MM.1S (cell line): ENCODE results near the gene SLC13A5.
"Not testable (repeated sequence)": the region's sequence is repeated elsewhere in the genome, so short reads cannot be mapped to it uniquely, and the experiment has no call there.

Experiments used
- DNase-seq: peaks from one replicate; pipeline ENCODE4 v3.0.0-alpha.2; 2015
- H2AFZ ChIP-seq: fragments of 300-600 bp; sonication (generic); 2 replicates; pipeline ENCODE4 v1.6.0; 2016; ENCODE audit warnings: antibody characterized with exemption, low read length
- H3F3A ChIP-seq: fragments of 300-600 bp; sonication (generic); 2 replicates; pipeline ENCODE4 v1.6.1; 2016; ENCODE audit warnings: mild to moderate bottlenecking, antibody characterized with exemption, low read length, moderate library complexity, mixed read lengths; ENCODE audit not compliant: insufficient read depth
- H3K27ac ChIP-seq: fragments of 300-600 bp; sonication (generic); 2 replicates; pipeline ENCODE4 v1.5.1; 2016; ENCODE audit warnings: mild to moderate bottlenecking, low read length
- H3K27me3 ChIP-seq: fragments of 300-600 bp; sonication (generic); replicated peaks from 2 replicates; pipeline ENCODE4 v1.6.0; 2016; ENCODE audit warnings: low read length; ENCODE audit not compliant: insufficient read depth
- H3K36me3 ChIP-seq: fragments of 300-600 bp; sonication (generic); replicated peaks from 2 replicates; pipeline ENCODE4 v1.6.1; 2016; ENCODE audit warnings: mild to moderate bottlenecking, low read length, mixed read lengths; ENCODE audit not compliant: insufficient read depth
- H3K4me1 ChIP-seq: fragments of 300-600 bp; sonication (generic); 2 replicates; pipeline ENCODE4 v1.6.1; 2016; ENCODE audit warnings: low read length, mixed read lengths
- H3K4me2 ChIP-seq: fragments of 300-600 bp; sonication (generic); 2 replicates; pipeline ENCODE4 v1.6.0; 2016; ENCODE audit warnings: low read depth, low read length
- H3K4me3 ChIP-seq: fragments of 300-600 bp; sonication (generic); 2 replicates; pipeline ENCODE4 v1.5.1; 2016; ENCODE audit warnings: low read length, mixed read lengths
- H3K79me2 ChIP-seq: fragments of 300-600 bp; sonication (generic); 2 replicates; pipeline ENCODE4 v1.6.1; 2016; ENCODE audit warnings: mixed run types, low read length, mixed read lengths
- H3K9ac ChIP-seq: fragments of 300-600 bp; sonication (generic); 2 replicates; pipeline ENCODE4 v1.6.1; 2016; ENCODE audit warnings: low read length, mixed read lengths
- H3K9me2 ChIP-seq: fragments of 300-600 bp; sonication (generic); replicated peaks from 2 replicates; pipeline ENCODE4 v1.6.1; 2016; ENCODE audit warnings: mild to moderate bottlenecking, low read length, mixed read lengths; ENCODE audit not compliant: insufficient read depth
- H3K9me3 ChIP-seq: fragments of 300-600 bp; sonication (generic); replicated peaks from 2 replicates; pipeline ENCODE4 v1.6.1; 2016; ENCODE audit warnings: mild to moderate bottlenecking, low read length, mixed read lengths; ENCODE audit not compliant: insufficient read depth
- H4K20me1 ChIP-seq: fragments of 300-600 bp; sonication (generic); 2 replicates; pipeline ENCODE4 v1.6.1; 2016; ENCODE audit warnings: mild to moderate bottlenecking, low read length, moderate library complexity, mixed read lengths; ENCODE audit not compliant: insufficient read depth
- EZH2 ChIP-seq: fragments of 300-600 bp; sonication (generic); optimal IDR thresholded peaks from 2 replicates; pipeline ENCODE3; 2017; ENCODE audit warnings: low read depth, mild to moderate bottlenecking, antibody characterized with exemption, low read length, mixed read lengths
- EZH2phosphoT487 ChIP-seq: fragments of 300-600 bp; sonication (generic); IDR thresholded peaks from 2 replicates; pipeline ENCODE4 v1.6.1; 2018; ENCODE audit warnings: antibody characterized with exemption, low read length
- TF ChIP-seq, protein P1 (sequence below): fragments of 300-600 bp; sonication (generic); IDR thresholded peaks from 2 replicates; pipeline ENCODE4 v1.5.1; 2016; ENCODE audit warnings: antibody characterized with exemption, low read length, mixed read lengths

The SLC13A5 gene

DNA sequence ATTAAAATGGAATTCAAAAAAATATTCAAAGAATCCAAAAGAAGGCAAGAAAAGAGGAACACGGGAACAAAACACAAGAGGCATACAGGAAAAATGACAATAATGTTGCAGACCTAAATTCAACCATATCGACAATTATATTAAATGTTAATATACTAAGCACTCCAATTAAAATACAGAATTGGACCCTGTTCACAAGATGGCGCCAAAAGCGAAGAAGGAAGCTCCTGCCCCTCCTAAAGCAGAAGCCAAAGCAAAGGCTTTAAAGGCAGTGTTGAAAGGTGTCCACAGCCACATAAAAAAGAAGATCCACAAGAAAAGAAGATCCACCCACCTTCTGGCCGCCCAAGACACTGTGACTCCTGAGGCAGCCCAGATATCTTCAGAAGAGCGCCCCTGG, 36.4 kb upstream of the SLC13A5 start:
- Histone ChIP-seq H4K20me1 (no peaks in the 10 kb centered on the region), H3K4me3 (no peak overlapping the region), H2AFZ (no peak overlapping the region), H3K9me2 (no peaks in the 10 kb centered on the region), H3F3A (no peaks in the 10 kb centered on the region), H3K36me3 (no peaks in the 10 kb centered on the region), H3K9ac (no peak overlapping the region), H3K27me3 (0 out of 2 replicates have a peak, but pooled peaks cover 4% of the 10 kb centered on the region), H3K4me2 (no peak overlapping the region), H3K9me3 (no peaks in the 10 kb centered on the region), H3K4me1 (no peaks in the 10 kb centered on the region), H3K79me2 (no peaks in the 10 kb centered on the region), H3K27ac (no peak overlapping the region)
- no peak for DNase-seq
- TF ChIP-seq EZH2 (no peak), EZH2phosphoT487 (no peak)
- TF ChIP-seq, protein P1, sequence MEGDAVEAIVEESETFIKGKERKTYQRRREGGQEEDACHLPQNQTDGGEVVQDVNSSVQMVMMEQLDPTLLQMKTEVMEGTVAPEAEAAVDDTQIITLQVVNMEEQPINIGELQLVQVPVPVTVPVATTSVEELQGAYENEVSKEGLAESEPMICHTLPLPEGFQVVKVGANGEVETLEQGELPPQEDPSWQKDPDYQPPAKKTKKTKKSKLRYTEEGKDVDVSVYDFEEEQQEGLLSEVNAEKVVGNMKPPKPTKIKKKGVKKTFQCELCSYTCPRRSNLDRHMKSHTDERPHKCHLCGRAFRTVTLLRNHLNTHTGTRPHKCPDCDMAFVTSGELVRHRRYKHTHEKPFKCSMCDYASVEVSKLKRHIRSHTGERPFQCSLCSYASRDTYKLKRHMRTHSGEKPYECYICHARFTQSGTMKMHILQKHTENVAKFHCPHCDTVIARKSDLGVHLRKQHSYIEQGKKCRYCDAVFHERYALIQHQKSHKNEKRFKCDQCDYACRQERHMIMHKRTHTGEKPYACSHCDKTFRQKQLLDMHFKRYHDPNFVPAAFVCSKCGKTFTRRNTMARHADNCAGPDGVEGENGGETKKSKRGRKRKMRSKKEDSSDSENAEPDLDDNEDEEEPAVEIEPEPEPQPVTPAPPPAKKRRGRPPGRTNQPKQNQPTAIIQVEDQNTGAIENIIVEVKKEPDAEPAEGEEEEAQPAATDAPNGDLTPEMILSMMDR = no peak

DNA sequence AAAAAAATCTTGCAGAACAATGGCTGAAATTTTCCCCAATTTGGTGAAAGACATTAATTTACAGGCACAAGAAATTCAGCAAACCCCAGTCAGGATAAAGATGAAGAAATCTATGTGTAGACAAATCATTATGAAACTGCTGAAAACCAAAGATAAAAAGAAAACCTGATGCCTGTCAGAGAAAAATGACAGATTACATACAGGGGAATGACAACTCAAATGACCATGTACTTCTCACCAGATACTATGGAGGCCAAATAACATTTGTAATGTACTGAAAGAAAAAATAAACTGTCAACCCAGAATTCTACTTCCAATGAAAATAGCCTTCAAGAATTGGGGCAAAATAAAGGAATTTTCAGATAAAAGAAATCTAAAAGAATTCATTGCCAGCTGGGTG, 35.4 kb upstream of the SLC13A5 start:
- Histone ChIP-seq H3K27ac (no peak overlapping the region), H3K36me3 (no peaks in the 10 kb centered on the region), H3F3A (no peaks in the 10 kb centered on the region), H3K4me1 (no peaks in the 10 kb centered on the region), H4K20me1 (no peaks in the 10 kb centered on the region), H3K4me3 (no peak overlapping the region), H3K79me2 (no peaks in the 10 kb centered on the region), H3K4me2 (no peak overlapping the region), H3K9me3 (no peaks in the 10 kb centered on the region), H2AFZ (no peak overlapping the region), H3K9me2 (no peaks in the 10 kb centered on the region), H3K9ac (no peak overlapping the region), H3K27me3 (0 out of 2 replicates have a peak, but pooled peaks cover 4% of the 10 kb centered on the region)
- no peak for DNase-seq
- TF ChIP-seq EZH2 (no peak), EZH2phosphoT487 (no peak)
- TF ChIP-seq, protein P1 = no peak

DNA sequence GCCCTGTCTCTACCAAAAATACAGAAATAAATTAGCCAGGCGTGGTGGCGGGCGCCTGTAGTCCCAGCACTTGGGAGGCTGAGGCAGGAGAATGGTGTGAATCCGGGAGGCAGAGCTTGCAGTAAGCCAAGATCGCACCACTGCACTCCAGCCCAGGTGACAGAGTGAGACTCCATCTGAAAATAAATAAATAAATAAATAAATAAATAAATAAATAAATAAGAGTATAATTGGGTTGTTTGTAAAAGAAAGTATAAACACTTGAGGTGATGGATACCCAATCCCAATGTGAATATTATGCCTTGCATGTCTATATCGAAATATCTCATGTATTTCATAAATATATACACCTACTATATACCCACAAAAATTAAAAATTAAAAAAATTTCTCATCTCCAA, 33.5 kb upstream of the SLC13A5 start:
- H3K9me2 ChIP-seq, H3K4me2 ChIP-seq, H3K79me2 ChIP-seq, H2AFZ ChIP-seq, H3K9ac ChIP-seq, H4K20me1 ChIP-seq, H3K36me3 ChIP-seq, DNase-seq, H3K27ac ChIP-seq, H3K9me3 ChIP-seq, H3F3A ChIP-seq, H3K27me3 ChIP-seq, H3K4me1 ChIP-seq, H3K4me3 ChIP-seq: not testable (repeated sequence)

DNA sequence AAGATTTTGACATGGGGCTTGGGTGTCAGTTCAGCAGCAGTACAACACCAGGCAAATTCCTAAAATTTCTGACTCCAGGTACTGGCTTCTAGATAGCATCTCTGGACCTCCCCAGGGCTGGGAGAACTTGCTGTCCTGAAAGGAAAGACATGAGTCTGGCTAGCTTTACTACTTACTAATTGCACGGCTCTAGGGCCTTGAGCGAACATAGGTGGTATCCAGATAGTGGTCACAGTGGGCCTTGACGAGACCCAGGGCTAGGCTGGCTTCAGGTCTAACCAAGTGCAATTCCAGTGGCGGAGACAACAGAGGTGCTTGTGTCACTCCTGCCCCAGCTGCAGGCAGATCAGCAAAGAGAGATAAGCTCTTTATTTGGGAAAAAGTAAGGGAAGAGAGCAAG, 16.4 kb upstream of the SLC13A5 start:
- no peak overlapping the region for H3K4me3 ChIP-seq
- no peaks in the 10 kb centered on the region for H4K20me1 ChIP-seq
- H3K27ac ChIP-seq = no peak overlapping the region
- H3K27me3 ChIP-seq = 0 out of 2 replicates have a peak, but pooled peaks cover 3% of the 10 kb centered on the region
- no peaks in the 10 kb centered on the region for H3K36me3 ChIP-seq
- H3F3A ChIP-seq = no peaks in the 10 kb centered on the region
- no peaks in the 10 kb centered on the region for H3K4me1 ChIP-seq
- no peaks in the 10 kb centered on the region for H3K9me3 ChIP-seq
- H3K4me2 ChIP-seq = no peak overlapping the region
- H3K9ac ChIP-seq = no peak overlapping the region
- no peak overlapping the region for H2AFZ ChIP-seq
- H3K9me2 ChIP-seq = no peaks in the 10 kb centered on the region
- TF ChIP-seq, protein P1 = no peak
- TF ChIP-seq EZH2phosphoT487 (no peak), EZH2 (no peak)
- H3K79me2 ChIP-seq = no peaks in the 10 kb centered on the region
- no peak for DNase-seq
